ENCODE results near the gene ZSWIM6.

The ZSWIM6 gene

DNA sequence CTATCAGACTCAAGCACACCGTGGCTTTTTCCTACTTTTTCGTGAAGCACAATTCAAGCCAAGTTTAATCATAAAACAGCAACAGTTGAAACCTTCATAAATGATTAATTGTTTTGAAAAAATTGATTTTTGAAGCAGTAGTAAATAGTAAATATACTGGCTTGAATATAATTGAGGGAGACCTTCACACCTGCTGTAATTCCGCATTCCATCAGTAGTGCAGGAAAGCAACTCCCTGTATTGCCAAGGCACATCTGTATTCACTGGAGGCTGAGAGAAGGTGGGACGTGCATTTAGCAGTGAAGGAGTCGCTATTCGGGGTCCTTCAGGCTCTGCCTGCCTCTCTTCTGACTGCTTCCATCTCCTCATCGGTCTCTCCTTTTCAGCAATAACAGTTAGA, 203.8 kb downstream of the ZSWIM6 start:
- no peak for DNase-seq
- no peak for TF ChIP-seq CTCF (IDR thresholded peaks at IDR 0.05; ENCODE audit: low read depth, low read length, missing control alignments)
- in situ Hi-C loops (cut with HindIII; ENCODE audit: low pct_ligation_motif_present, low sequenced_read_pairs): no loop called here
- no peak overlapping the region for H3K27ac ChIP-seq
- no peaks in the 10 kb centered on the region for H3K27me3 ChIP-seq (replicated peaks)
- H3K36me3 ChIP-seq (replicated peaks): peaks cover 14% of the 10 kb centered on the region
- H3K4me3 ChIP-seq (ENCODE audit: low read depth, low read length): no peak overlapping the region

DNA sequence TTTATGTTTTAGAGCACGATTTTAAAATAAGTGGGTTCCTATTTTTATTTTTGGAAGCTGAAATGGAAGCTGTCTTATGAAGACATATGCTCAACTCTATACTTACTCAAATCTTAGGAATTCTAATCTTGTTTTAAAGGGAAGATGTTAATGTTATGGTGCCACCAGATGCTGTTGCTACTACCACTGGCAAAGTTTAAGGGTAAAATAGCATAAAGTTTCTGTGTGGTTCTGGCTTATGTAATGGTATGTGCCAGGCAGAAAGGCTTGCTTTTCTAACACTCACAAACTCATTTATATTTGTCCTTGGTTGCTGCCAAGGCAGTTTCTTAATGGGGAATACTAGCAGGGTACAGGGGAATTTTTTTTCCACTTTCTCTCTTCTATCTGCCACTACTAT, 204.9 kb downstream of the ZSWIM6 start:
- Histone ChIP-seq H3K36me3 (replicated peaks) (peaks cover 16% of the 10 kb centered on the region), H3K4me3 (ENCODE audit: low read depth, low read length) (no peak overlapping the region), H3K27ac (no peak overlapping the region), H3K27me3 (replicated peaks) (no peaks in the 10 kb centered on the region)
- DNase-seq: no peak
- TF ChIP-seq CTCF (IDR thresholded peaks at IDR 0.05; ENCODE audit: low read depth, low read length, missing control alignments): no peak
- in situ Hi-C loops (cut with HindIII; ENCODE audit: low pct_ligation_motif_present, low sequenced_read_pairs): no loop called here

DNA sequence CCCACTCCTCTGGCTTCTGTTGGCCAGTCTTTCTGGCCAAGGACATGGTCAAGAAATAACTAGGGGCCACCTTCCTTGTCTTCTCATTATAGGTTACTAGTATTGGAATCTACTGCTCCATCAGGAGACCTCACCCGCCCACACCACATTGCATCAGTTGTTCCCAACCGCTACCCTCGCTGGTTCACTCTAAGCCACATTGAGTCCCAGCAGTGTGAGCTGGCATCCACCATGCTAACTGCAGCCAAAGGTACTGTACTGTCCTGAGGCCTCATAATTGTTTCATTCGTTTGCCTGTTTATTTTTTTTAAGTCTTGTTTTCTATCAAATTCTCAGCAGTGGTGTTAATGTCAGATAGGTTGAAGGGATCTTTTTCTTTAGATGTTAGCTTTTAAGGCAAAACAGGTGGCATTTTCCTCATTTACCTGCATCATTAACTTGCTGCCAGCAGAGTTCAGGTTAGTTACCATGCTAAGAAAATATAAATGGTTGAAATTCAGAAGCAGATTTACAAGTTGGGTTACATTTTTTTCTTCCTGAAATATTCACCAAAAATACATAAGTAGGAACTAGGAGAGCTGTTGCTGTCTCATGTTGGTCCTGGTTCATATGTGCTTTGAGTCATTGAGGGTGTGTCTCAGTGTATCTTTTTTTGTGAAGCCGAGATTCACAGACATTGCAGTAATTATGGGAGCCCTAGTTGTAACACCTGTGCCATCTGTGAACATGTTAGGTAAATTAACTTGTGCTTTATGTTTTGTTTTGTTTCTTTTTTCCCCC, 206.9 kb downstream of the ZSWIM6 start:
- H3K36me3 ChIP-seq (replicated peaks): peaks cover 36% of the 10 kb centered on the region
- H3K27me3 ChIP-seq (replicated peaks): no peaks in the 10 kb centered on the region
- in situ Hi-C loops (cut with HindIII; ENCODE audit: low pct_ligation_motif_present, low sequenced_read_pairs): no loop called here
- TF ChIP-seq CTCF (IDR thresholded peaks at IDR 0.05; ENCODE audit: low read depth, low read length, missing control alignments): no peak
- H3K4me3 ChIP-seq (ENCODE audit: low read depth, low read length): no peak overlapping the region
- no peak for DNase-seq
- no peak overlapping the region for H3K27ac ChIP-seq

GRCh38 chr5:61549530-61549929, 217.5 kb downstream of the ZSWIM6 start:
- Histone ChIP-seq H3K4me3 (ENCODE audit: low read depth, low read length) (no peak overlapping the region), H3K27me3 (replicated peaks) (no peaks in the 10 kb centered on the region), H3K36me3 (replicated peaks) (no peaks in the 10 kb centered on the region), H3K27ac (no peak overlapping the region)
- no peak for DNase-seq
- in situ Hi-C loops (cut with HindIII; ENCODE audit: low pct_ligation_motif_present, low sequenced_read_pairs): no loop called here
- TF ChIP-seq CTCF (IDR thresholded peaks at IDR 0.05; ENCODE audit: low read depth, low read length, missing control alignments): no peak

- no peaks in the 10 kb centered on the region for H3K27me3 ChIP-seq (replicated peaks)
- no peak overlapping the region for H3K27ac ChIP-seq
- DNase-seq: no peak
- in situ Hi-C loops (cut with HindIII; ENCODE audit: low pct_ligation_motif_present, low sequenced_read_pairs): no loop called here
- H3K36me3 ChIP-seq (replicated peaks): no peaks in the 10 kb centered on the region
- no peak for TF ChIP-seq CTCF (IDR thresholded peaks at IDR 0.05; ENCODE audit: low read depth, low read length, missing control alignments)
- H3K4me3 ChIP-seq (ENCODE audit: low read depth, low read length): no peak overlapping the region
Observed at GRCh38 chr5:61551637-61552313, 219.7 kb downstream of the ZSWIM6 start.

Data from brain microvascular endothelial cell (primary cell).